ENCODE measurements around the gene CD37.
"Not testable (repeated sequence)": the region's sequence is repeated elsewhere in the genome, so short reads cannot be mapped to it uniquely, and the experiment has no call there.

CD37 gene

DNA sequence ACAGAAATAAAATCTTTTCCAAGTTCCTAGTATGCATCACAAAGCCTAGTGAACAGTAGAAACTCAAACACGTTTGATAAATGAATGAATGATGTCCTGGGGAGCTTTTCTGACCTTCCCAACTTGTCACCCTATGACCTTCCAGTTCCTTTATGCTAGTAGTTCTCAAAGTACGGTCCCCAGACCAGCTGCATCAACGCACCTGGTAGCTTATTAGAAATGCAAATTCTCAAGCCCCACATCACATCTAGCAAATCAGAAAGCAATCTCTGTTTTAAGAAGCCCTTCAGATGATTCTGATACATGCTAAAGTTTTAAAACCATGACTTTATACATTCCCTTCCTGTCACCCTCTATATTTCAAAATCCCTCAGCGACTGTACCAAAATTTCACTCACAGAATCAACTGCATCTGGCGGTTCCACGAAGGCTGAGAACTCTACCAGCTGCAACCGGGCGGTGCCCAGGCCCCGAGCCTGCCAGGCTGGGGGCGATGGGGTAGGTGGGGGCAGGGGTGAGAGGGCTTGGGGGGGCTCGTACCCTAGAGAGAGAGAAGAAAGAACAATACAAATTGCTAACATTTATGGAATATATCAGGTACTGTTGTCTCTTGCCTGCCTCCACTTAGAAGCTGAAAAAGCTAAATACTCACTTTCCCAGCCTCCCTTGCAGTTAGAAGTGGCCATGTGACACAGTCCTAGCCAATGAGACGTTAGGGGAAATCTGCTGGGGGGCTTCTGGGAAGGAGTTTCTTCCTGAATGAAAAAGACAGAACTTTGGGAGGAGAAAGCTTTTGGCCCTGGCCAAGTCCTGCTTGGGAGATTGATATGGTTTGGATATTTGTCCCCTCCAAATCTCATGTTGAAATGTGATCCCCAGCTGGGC is 13.3 kb downstream of the CD37 start:
- no peak for DNase-seq

GRCh38 chr19:49349567-49349966 is 14.4 kb downstream of the CD37 start:
- DNase-seq, result no peak

DNA sequence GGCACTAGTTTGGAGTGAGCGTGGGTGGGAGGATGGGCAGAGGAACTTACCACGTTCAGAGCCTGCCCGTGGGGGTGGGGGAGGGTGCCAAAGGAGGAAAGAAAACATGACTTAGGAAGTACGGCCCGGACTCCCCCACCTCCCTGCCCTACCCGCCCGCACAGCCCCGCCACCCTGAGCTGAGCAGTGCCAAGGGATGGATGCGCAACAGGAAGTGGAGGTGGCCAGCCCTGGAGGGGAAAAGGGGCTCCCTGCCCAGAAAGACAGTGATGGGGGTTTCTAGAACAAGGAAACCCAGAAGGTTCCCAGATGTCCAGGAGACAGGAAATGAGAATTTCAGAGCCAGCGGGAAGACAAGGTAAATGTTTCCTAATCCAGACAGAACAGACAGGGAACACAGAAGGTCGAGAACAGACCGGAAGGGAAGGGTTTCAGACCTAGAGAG is 20.7 kb downstream of the CD37 start:
- DNase-seq, result no peak

- no peak for DNase-seq
Measured at GRCh38 chr19:49356382-49356781, 21.2 kb downstream of the CD37 start.

DNA sequence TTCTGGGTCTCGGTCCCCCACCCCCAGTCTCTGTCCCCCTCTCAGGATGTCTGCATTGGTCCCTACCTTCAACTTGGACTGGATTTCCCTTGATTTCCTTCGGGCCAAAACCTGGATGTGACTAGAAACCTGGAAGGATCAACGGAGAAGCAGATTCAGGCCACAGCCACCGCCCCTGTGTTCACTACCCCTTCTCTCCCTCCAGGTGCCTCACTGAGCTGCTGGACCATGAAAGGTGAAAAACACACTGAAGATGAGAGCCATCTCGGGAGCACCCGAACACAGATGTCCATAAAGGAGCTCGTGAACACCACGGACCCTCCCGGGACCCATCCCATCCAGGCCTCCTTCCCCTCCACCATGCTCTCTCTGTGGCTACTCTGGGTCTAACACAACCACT is 22.0 kb downstream of the CD37 start:
- DNase-seq, result no peak

- DNase-seq, result no peak
Measured at GRCh38 chr19:49359851-49360820, 24.9 kb downstream of the CD37 start.

- no peak for DNase-seq
Measured at GRCh38 chr19:49361438-49362047, 26.3 kb downstream of the CD37 start.

DNA sequence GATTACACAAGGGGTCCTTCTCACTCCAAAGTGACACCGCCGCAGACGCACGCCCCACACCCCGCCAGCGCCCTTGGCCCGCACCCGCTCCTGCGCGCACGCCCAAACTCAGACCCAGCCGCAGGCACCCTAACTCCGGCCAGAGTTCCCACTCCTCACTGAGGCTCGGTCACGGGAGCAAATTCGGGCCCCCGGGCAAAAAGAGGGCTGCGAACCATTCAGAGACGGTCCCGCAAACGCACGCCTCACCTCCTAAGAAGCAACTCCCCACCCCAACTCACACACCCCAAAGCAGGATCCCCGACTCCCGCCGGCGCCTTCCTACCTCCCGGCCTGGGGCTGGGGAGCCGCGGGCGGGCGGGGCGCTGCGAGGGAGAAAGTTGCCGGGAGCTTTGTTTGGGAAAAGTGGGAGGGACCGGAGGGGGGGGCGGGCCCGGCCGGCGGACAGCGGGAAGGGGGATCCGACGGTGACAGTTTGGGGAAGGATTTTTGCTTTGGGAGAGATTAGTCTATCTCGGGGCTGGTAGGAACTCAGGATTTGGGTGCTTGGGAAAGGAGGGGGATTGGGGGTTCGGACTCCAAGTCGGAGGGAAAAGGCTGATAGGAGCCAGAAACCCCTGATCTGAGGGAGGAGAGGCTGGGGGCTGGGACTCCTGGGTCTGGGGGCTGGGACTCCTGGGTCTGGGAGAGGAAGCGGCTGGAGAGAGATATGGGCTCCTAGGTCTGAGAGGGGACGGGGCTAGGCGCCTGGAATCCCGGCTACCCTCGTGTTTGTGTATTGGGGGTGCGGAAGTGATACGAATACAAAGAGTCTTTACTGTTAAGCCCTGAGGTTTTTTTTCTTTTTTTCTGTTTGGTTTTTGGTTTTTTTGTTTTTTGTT is 27.1 kb downstream of the CD37 start, which contains the start of gene TEAD2:
TEAD2 (minus strand) TSS at position 369 of the 881 bp plus-strand sequence. CDS start 2,341 bp downstream, outside the sequence.
- no peak for DNase-seq

DNA sequence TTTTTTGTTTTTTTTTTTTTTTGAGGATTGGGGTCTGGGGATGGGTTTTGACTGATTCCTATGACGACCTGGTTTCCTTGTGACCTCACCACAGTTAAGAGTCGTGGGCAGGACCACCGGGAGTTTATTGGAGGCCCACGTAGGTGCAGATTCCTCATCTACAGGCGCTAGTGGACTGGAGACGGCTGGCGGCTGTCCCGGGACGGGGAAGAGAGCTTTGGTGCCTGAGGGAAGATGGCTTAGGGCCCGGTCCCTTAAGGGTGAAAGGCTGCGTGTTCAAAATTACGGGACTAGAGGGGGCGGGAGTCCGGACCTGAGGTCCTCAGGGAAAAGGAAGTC is 27.7 kb downstream of the CD37 start:
- no peak for DNase-seq

DNA sequence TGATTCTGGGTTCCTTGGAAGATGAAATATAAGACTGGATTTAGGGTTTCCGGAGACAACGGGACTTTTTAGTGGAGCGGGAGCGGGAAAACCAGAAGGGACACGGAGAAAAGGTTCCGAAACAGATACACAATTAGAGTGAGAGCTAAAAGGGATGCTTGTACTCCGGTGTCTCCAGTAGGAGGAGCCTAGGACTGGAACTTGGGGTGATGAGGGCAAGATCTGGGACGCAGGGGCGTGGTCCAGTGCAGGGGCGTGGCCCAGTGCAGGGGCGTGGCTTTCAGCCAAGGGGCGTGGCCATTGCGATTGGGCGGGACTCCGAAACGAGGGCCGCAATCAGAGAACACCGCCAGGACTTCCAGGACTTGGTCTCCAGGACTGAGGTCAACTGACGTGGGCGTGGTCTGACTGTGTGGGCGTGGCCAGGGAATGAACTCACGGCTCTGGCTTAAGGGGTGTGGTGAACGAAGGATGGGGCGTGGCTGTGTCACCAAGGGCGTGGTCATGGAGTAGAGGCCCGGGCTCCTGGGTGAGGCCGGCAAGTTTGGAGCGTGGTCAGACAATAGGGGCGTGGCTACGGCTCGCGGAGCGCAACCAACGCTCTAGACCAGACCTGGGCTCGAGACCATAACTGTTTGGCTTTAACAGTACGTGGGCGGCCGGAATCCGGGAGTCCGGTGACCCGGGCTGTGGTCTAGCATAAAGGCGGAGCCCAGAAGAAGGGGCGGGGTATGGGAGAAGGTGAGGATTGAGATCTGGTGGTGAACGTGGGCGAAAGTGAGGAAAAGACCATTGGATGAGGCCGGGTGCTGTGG is 28.3 kb downstream of the CD37 start, which contains the start of gene DKKL1:
DKKL1 (plus strand) TSS at position 610 of the 815 bp plus-strand sequence; CDS start at position 732, 122 bp downstream.
- peak; percentile 83 to 84 for DNase-seq

DNA sequence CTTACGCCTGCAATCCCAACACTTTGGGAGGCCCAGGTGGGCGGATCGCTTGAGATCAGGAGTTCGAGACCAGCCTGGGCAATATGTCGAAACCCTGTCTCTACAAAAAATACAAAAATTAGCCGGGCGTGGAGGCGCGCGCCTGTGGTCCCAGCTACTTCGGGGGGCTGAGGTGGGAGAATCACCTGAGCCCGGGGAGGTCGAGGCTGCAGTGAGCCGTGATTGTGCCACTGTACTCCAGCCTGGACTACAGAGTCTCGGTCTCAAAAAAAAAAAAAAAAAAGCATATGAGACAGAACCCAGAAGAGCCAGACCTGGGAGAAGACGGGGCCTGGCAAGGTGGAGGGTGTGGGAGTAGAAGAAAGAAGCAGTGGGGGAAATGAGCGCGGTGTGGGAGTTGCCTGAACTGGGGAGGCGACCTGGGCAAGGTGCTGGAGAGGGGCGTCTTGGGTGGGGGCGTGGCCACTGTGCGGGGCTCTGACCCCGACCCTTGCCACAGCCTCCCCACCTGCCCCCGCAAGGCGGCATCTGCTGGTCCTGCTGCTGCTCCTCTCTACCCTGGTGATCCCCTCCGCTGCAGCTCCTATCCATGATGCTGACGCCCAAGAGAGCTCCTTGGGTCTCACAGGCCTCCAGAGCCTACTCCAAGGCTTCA is 29.0 kb downstream of the CD37 start:
- no peak for DNase-seq

DNA sequence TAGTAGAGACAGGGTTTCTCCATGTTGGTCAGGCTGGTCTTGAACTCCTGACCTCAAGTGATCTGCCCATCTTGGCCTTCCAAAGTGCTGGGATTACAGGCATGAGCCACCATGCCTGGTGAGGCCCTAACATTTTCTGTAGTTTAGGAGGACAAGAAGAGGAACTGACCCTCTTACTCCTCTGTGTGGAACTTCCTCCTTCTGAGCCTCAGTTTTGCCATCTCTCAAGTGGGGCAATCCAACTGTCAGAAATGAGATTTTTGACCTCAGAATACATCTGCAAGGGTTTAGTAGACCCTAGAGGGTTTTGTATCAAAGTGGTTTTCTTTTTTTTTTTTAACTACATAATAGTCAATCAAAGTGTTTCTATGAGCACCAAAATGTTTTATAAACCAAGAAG is 30.9 kb downstream of the CD37 start:
- no peak for DNase-seq

DNA sequence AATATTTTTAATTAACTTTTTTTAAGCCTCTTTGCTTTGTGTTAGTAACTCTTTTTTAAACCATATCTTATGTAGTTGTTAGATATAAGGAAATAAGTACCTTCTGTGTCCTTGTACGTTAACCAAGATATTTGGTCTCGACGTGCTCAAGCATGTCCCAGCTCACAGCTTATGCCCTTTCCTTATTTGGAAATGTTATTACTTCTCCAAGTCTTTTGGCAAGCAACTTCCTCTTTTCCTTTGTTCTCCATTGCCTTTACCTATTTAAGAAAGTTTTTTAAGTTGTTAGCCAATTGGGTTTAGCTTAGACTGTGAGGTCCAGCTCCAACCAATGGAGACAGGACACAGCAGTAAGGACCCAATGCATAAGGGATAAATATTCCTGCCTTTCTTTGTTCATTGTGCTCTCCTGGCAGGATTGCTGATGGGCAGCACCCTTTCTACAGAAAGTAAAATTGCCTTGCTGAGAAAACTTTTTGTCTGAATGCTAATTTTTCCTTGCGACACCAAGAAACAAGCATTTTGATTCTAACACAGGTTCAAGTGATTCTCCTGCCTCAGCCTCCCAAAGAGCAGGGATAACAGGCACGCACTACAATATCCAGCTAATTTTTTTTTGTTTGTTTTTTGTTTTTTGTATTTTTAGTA is 33.6 kb downstream of the CD37 start:
- no peak for DNase-seq

DNA sequence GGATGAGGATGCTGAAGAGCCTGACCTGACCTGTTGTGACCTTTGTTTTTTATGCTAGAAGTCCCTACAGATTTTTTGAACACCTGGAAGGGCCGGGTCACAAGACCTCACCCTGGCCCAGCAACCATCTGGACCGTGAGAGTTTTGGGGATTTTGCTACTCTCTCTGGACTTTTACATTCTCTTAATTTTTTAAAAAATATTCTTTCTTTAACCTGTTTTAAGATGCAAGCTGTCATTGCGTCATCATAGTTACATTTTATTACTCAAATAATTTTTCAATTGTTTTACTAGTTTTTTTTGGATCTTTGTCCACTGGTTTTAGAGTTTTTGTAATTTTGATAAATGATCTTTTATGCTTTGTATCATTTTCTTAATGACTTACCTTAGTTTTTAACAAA is 36.0 kb downstream of the CD37 start:
- DNase-seq, result no peak

- not testable (repeated sequence) for DNase-seq
Measured at GRCh38 chr19:49373174-49373573, 38.0 kb downstream of the CD37 start.

- no peak for DNase-seq
Measured at GRCh38 chr19:49374665-49375434, 39.6 kb downstream of the CD37 start.

DNA sequence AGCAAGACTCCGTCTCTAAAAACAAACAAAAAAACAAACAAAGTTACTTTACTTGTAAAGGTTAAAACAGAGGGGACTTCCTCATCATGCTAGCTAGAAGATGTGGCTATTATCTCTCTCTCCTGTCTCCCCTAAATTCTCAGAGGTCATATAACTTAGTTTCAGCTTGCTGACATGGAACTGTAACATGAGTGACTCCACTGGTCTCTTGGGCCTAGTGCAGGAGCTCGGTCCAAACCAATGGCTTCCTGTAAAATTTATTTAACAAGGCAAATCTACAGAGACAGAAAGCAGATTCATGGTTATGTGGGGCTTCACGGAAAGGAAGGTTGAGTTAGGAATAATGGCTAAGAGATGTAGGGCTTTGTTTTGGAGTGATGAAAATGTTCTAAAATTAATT is 43.3 kb downstream of the CD37 start:
- no peak for DNase-seq

- DNase-seq, result no peak
Measured at GRCh38 chr19:49380391-49380790, 45.2 kb downstream of the CD37 start.

DNA sequence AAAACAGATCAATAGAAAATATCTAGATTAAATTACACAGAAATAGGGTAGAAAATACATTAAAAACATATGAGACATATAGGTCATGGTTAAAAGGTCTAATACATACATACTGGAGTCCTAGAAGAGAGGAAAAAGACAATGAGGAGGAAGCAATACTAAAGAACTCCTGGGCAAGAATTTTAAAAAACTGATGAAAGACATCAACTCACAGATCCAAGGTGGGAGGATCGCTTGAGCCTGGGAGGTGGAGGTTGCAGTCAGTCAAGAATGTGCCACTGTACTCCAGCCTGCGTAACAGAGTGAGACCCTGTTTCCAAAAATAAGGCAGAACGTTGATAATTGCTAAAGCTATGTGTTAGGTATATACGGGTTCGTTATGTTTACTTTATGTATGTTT is 47.4 kb downstream of the CD37 start:
- no peak for DNase-seq

Data from stimulated activated CD4-positive, alpha-beta T cell treated with anti-CD3 and anti-CD28 coated beads, Interleukin-2, amount 100 ng/mL, for 48 hours (primary cell).